Stomach (tissue), 9 donors: ENCODE data around the gene WWOX. TPM values are rescaled to one million over a fixed set of nuclear protein-coding genes. Genes with fewer than 3 reads are reported as not detected.

Experiments used
- DNase-seq, 2 donors: peaks; one replicate each; pipeline versions ENCODE4 v3.0.0 to v3.0.0-alpha.2; 2013 to 2019
- H3K27ac ChIP-seq, 5 donors: fragments of 200-600 bp in 4 of 5; sonication (generic) in 4 of 5; one replicate each; pipeline ENCODE4 v1.5.1; 2013 to 2019; ENCODE audit warnings: mild to moderate bottlenecking in 1 of 5, moderate library complexity in 1 of 5
- H3K27me3 ChIP-seq, 3 donors: fragments of 200-600 bp; sonication (generic); one replicate each; pipeline ENCODE4 v1.5.1; 2017 to 2019; ENCODE audit warnings: mixed run types in 1 of 3
- H3K36me3 ChIP-seq, 4 donors: fragments of 200-600 bp; sonication (generic); 1 replicate in 3 of 4; 2 replicates in 1 of 4; pipeline ENCODE4 v1.5.1; 2016 to 2019
- H3K4me1 ChIP-seq, 4 donors: fragments of 200-600 bp; sonication (generic); one replicate each; pipeline ENCODE4 v1.5.1; 2016 to 2019
- H3K4me3 ChIP-seq, 4 donors: fragments of 200-600 bp; sonication (generic) in 3 of 4; one replicate each; pipeline ENCODE4 v1.5.1; 2016 to 2019; ENCODE audit warnings: mild to moderate bottlenecking in 1 of 4
- H3K9me3 ChIP-seq, 4 donors: fragments of 200-600 bp; sonication (generic); one replicate each; pipeline ENCODE4 v1.5.1; 2016 to 2019
- CTCF ChIP-seq, 7 experiments: fragments of 450-650 bp in 4 of 7; fragments of 200-600 bp in 3 of 7; sonication (generic) in 3 of 7; IDR thresholded peaks; one replicate each; pipeline ENCODE4 v1.5.1; 2016 to 2019; ENCODE audit warnings: antibody characterized with exemption in 7 of 7, control low read depth in 2 of 7, mild to moderate bottlenecking in 1 of 7
- EP300 ChIP-seq: sonication (generic); formaldehyde crosslinking; IDR thresholded peaks from one replicate; pipeline ENCODE4 v1.6.1; 2017; ENCODE audit warnings: antibody characterized with exemption
- POLR2A ChIP-seq, 4 donors: fragments of 450-650 bp; IDR thresholded peaks; one replicate each; pipeline ENCODE4 v1.6.1; 2016; ENCODE audit warnings: antibody characterized with exemption in 4 of 4, control low read depth in 2 of 4, mild to moderate bottlenecking in 1 of 4, moderate library complexity in 1 of 4
- POLR2AphosphoS5 ChIP-seq, 3 donors: sonication (generic); formaldehyde crosslinking; IDR thresholded peaks; one replicate each; pipeline ENCODE4 v1.6.1; 2016; ENCODE audit warnings: antibody characterized with exemption in 3 of 3
- WGBS, 5 donors: extraction: QIAGEN DNeasy Blood & Tissue Kit in 3 of 5; methylation state at CpG; one replicate each; pipeline versions ENCODE4 v1.1.5 to v1.1.7; 2013 to 2018; 5-methylcytosine and 5-hydroxymethylcytosine counted together
- intact Hi-C: fragments of 100-400 bp; cut with DNase I; formaldehyde crosslinking; loops from one replicate; pipeline ENCODE4 v1.15.1; 2023; ENCODE audit warnings: low total_unique reads
- polyA plus RNA-seq, 3 donors: library from polyadenylated mRNA; stranded (reverse); fragments of 200-250 nt; gene quantifications; one replicate each; pipeline ENCODE4 v1.2.3, GENCODE V29; 2013
- total RNA-seq, 5 donors: library from RNA; depleted of rRNA; stranded (reverse); fragments of >200 nt; gene quantifications; one replicate each; pipeline versions ENCODE4 v1.1.0 to v1.2.3, GENCODE V29; 2014 to 2016
- donor health status: healthy with polysubstance abuse.
- donor health status: Bipolar disorder and iron deficiency.
- donor health status: healthy.

Gene WWOX
- total and polyA plus RNA-seq, 8 donors: 7.7 to 129 (median 48.7) TPM

GRCh38 chr16:78489631-78490030, 390.2 kb downstream of the WWOX start:
- TF ChIP-seq EP300 (no peak), POLR2AphosphoS5 (IDR thresholded peaks at IDR 0.05) (no peak), CTCF (IDR thresholded peaks at IDR 0.05) (no peak), POLR2A (IDR thresholded peaks at IDR 0.05) (no peak)
- intact Hi-C loops: no loop called here
- Histone ChIP-seq H3K27ac (no peak overlapping the region), H3K4me1 (no peaks in the 10 kb centered on the region), H3K9me3 (no peaks in the 10 kb centered on the region), H3K4me3 (no peak overlapping the region), H3K36me3 (no peaks in the 10 kb centered on the region), H3K27me3 (no peaks in the 10 kb centered on the region)
- WGBS, 5 donors: 74 to 81% (median 74%) methylated on average over 5 of the region's 5 CpGs
- DNase-seq: no peak

- no peak for DNase-seq
- Histone ChIP-seq H3K4me1 (no peaks in the 10 kb centered on the region), H3K36me3 (no peaks in the 10 kb centered on the region), H3K27ac (no peak overlapping the region), H3K9me3 (no peaks in the 10 kb centered on the region), H3K27me3 (no peaks in the 10 kb centered on the region), H3K4me3 (no peak overlapping the region)
- TF ChIP-seq CTCF (IDR thresholded peaks at IDR 0.05) (no peak), EP300 (no peak), POLR2AphosphoS5 (IDR thresholded peaks at IDR 0.05) (no peak), POLR2A (IDR thresholded peaks at IDR 0.05) (no peak)
- intact Hi-C loops: no loop called here
- 84 to 93% (median 93%) methylated on average over 11 of the region's 11 CpGs for WGBS, 5 donors
These were observed 391.0 kb downstream of the WWOX start for GRCh38 chr16:78490431-78490830.

GRCh38 chr16:78490847-78491246, 391.4 kb downstream of the WWOX start:
- TF ChIP-seq EP300 (no peak), POLR2A (IDR thresholded peaks at IDR 0.05) (no peak), CTCF (IDR thresholded peaks at IDR 0.05) (no peak), POLR2AphosphoS5 (IDR thresholded peaks at IDR 0.05) (no peak)
- H3K36me3 ChIP-seq: no peaks in the 10 kb centered on the region
- H3K27ac ChIP-seq: no peak overlapping the region
- DNase-seq: no peak
- H3K4me1 ChIP-seq: no peaks in the 10 kb centered on the region
- H3K4me3 ChIP-seq: no peak overlapping the region
- no peaks in the 10 kb centered on the region for H3K27me3 ChIP-seq
- 85 to 96% (median 92%) methylated on average over 6 of the region's 6 CpGs for WGBS, 5 donors
- intact Hi-C loops: no loop called here
- H3K9me3 ChIP-seq: no peaks in the 10 kb centered on the region

GRCh38 chr16:78493573-78493972, 394.1 kb downstream of the WWOX start:
- TF ChIP-seq CTCF (IDR thresholded peaks at IDR 0.05): no peak
- TF ChIP-seq POLR2A (IDR thresholded peaks at IDR 0.05): no peak
- TF ChIP-seq EP300: no peak
- no peak for TF ChIP-seq POLR2AphosphoS5 (IDR thresholded peaks at IDR 0.05)
- WGBS, 5 donors: 96 to 97% (median 96%) methylated on average over 8 of the region's 8 CpGs
- Histone ChIP-seq H3K9me3 (no peaks in the 10 kb centered on the region), H3K36me3 (no peaks in the 10 kb centered on the region), H3K27me3 (no peaks in the 10 kb centered on the region), H3K4me3 (no peak overlapping the region), H3K27ac (no peak overlapping the region), H3K4me1 (no peaks in the 10 kb centered on the region)
- no peak for DNase-seq
- intact Hi-C loops: no loop called here
